ENCODE data around the gene NBAS. TPM values are rescaled to one million over a fixed set of nuclear protein-coding genes. Genes with fewer than 3 reads are reported as not detected.

NBAS gene
- total RNA-seq, 4 donors from 2014 or later: 27.3 to 43.6 (median 28.4) TPM

GRCh38 chr2:15377202-15377601, 183.9 kb downstream of the NBAS start:
- TF ChIP-seq, protein P1, sequence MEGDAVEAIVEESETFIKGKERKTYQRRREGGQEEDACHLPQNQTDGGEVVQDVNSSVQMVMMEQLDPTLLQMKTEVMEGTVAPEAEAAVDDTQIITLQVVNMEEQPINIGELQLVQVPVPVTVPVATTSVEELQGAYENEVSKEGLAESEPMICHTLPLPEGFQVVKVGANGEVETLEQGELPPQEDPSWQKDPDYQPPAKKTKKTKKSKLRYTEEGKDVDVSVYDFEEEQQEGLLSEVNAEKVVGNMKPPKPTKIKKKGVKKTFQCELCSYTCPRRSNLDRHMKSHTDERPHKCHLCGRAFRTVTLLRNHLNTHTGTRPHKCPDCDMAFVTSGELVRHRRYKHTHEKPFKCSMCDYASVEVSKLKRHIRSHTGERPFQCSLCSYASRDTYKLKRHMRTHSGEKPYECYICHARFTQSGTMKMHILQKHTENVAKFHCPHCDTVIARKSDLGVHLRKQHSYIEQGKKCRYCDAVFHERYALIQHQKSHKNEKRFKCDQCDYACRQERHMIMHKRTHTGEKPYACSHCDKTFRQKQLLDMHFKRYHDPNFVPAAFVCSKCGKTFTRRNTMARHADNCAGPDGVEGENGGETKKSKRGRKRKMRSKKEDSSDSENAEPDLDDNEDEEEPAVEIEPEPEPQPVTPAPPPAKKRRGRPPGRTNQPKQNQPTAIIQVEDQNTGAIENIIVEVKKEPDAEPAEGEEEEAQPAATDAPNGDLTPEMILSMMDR (IDR thresholded peaks at IDR 0.05 in 4 of 5, conservative IDR thresholded peaks at IDR 0.05 in 1 of 5): no peak
- TF ChIP-seq POLR2A (IDR thresholded peaks at IDR 0.05): no peak
- no peak for ATAC-seq
- intact Hi-C loops (cut with DNase I; ENCODE audit: low total_unique reads): no loop called here
- in situ Hi-C loops (cut with MboI; ENCODE audit: low sequenced_read_pairs in 4 of 4): no loop called here
- no peaks in the 10 kb centered on the region for H3K4me1 ChIP-seq
- H3K9me3 ChIP-seq: no peaks in the 10 kb centered on the region
- no peak for DNase-seq
- H3K27ac ChIP-seq: no peak overlapping the region
- no peak overlapping the region for H3K4me3 ChIP-seq
- H3K27me3 ChIP-seq: no peaks in the 10 kb centered on the region
- H3K36me3 ChIP-seq: peaks cover 0 to 3% of the 10 kb centered on the region in 2 donors

GRCh38 chr2:15372019-15372418, 189.1 kb downstream of the NBAS start:
- Histone ChIP-seq H3K27ac (no peak overlapping the region), H3K9me3 (no peaks in the 10 kb centered on the region), H3K4me1 (no peaks in the 10 kb centered on the region), H3K4me3 (no peak overlapping the region), H3K27me3 (no peaks in the 10 kb centered on the region), H3K36me3 (no peaks in the 10 kb centered on the region)
- TF ChIP-seq, protein P1 (IDR thresholded peaks at IDR 0.05 in 4 of 5, conservative IDR thresholded peaks at IDR 0.05 in 1 of 5): no peak
- no peak for TF ChIP-seq POLR2A (IDR thresholded peaks at IDR 0.05)
- in situ Hi-C loops (cut with MboI; ENCODE audit: low sequenced_read_pairs in 4 of 4) (no loop called here), intact Hi-C loops (cut with DNase I; ENCODE audit: low total_unique reads) (no loop called here)
- no peak for DNase-seq
- no peak for ATAC-seq

- Histone ChIP-seq H3K4me1 (no peaks in the 10 kb centered on the region), H3K27me3 (no peaks in the 10 kb centered on the region), H3K27ac (no peak overlapping the region), H3K4me3 (no peak overlapping the region), H3K9me3 (no peaks in the 10 kb centered on the region), H3K36me3 (no peaks in the 10 kb centered on the region)
- intact Hi-C loops (cut with DNase I; ENCODE audit: low total_unique reads) (no loop called here), in situ Hi-C loops (cut with MboI; ENCODE audit: low sequenced_read_pairs in 4 of 4) (no loop called here)
- no peak for TF ChIP-seq POLR2A (IDR thresholded peaks at IDR 0.05)
- TF ChIP-seq, protein P1 (IDR thresholded peaks at IDR 0.05 in 4 of 5, conservative IDR thresholded peaks at IDR 0.05 in 1 of 5): no peak
- DNase-seq: no peak
- no peak for ATAC-seq
Observed at GRCh38 chr2:15369129-15369528, 192.0 kb downstream of the NBAS start.

GRCh38 chr2:15367715-15368114, 193.4 kb downstream of the NBAS start:
- ATAC-seq: no peak
- in situ Hi-C loops (cut with MboI; ENCODE audit: low sequenced_read_pairs in 4 of 4) (no loop called here), intact Hi-C loops (cut with DNase I; ENCODE audit: low total_unique reads) (no loop called here)
- Histone ChIP-seq H3K27me3 (no peaks in the 10 kb centered on the region), H3K36me3 (no peaks in the 10 kb centered on the region), H3K4me1 (no peaks in the 10 kb centered on the region), H3K9me3 (no peaks in the 10 kb centered on the region), H3K4me3 (no peak overlapping the region), H3K27ac (no peak overlapping the region)
- TF ChIP-seq, protein P1 (IDR thresholded peaks at IDR 0.05 in 4 of 5, conservative IDR thresholded peaks at IDR 0.05 in 1 of 5): no peak
- TF ChIP-seq POLR2A (IDR thresholded peaks at IDR 0.05): no peak
- no peak for DNase-seq

DNA sequence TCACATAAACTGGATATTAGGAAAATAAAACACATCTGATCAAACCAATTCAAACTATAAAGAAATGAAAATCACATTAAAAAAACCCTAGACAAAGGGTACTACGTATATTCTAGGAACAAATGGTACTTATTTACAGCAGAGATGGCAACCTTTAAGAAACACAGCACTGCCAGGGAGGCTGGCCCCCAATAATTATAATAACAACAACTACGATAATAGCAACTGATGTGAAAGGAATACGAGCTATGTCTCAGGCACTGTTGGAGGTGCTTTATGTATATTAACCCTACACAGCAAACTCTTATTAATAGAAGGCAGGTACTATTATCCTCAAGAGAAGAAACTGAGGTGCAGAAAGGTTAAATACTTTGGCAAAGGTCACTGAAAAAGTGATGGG, 193.9 kb downstream of the NBAS start:
- Histone ChIP-seq H3K9me3 (no peaks in the 10 kb centered on the region), H3K4me3 (no peak overlapping the region), H3K27ac (no peak overlapping the region), H3K36me3 (no peaks in the 10 kb centered on the region), H3K27me3 (no peaks in the 10 kb centered on the region), H3K4me1 (no peaks in the 10 kb centered on the region)
- in situ Hi-C loops (cut with MboI; ENCODE audit: low sequenced_read_pairs in 4 of 4) (no loop called here), intact Hi-C loops (cut with DNase I; ENCODE audit: low total_unique reads) (no loop called here)
- ATAC-seq: no peak
- no peak for DNase-seq
- TF ChIP-seq, protein P1 (IDR thresholded peaks at IDR 0.05 in 4 of 5, conservative IDR thresholded peaks at IDR 0.05 in 1 of 5): no peak
- TF ChIP-seq POLR2A (IDR thresholded peaks at IDR 0.05): no peak
